B cell (primary cell): ENCODE measurements around the gene USP30. TPM values are rescaled to one million over a fixed set of nuclear protein-coding genes. Genes with fewer than 3 reads are reported as not detected.
"Not testable (repeated sequence)": the region's sequence is repeated elsewhere in the genome, so short reads cannot be mapped to it uniquely, and the experiment has no call there.

ENCODE experiments used
- ATAC-seq: fragments of 200-7000 bp; cut with Tn5 transposase; one replicate; pipeline ENCODE4 v1.10.0; 2021; ENCODE audit warnings: low read depth, mild to moderate bottlenecking, moderate number of reproducible peaks, moderate library complexity
- CTCF ChIA-PET: fragments of 350-600 bp; sonication (Branson Sonifier 250); formaldehyde crosslinking; loops from one replicate; lab custom pipeline; 2021; ENCODE audit warnings: antibody characterized with exemption, inconsistent platforms; lab: Charles Lee
- POLR2A ChIA-PET: fragments of 350-600 bp; sonication (Branson Sonifier 250); formaldehyde crosslinking; loops from one replicate; lab custom pipeline; 2021; ENCODE audit warnings: antibody characterized with exemption; lab: Charles Lee
- DNase-seq: peaks from one replicate; pipeline ENCODE4 v3.0.0; 2013
- H2AFZ ChIP-seq: 2 replicates; pipeline ENCODE4 v1.6.1; 2012; ENCODE audit warnings: mild to moderate bottlenecking, low read depth, low read length; ENCODE audit not compliant: insufficient read depth, poor library complexity, severe bottlenecking
- H3K27ac ChIP-seq, 2 donors: 1 replicate in 1 of 2; 2 replicates in 1 of 2; pipeline ENCODE4 v1.5.1; 2012 to 2013; ENCODE audit warnings: low read length in 2 of 2, mild to moderate bottlenecking in 2 of 2, moderate library complexity in 1 of 2
- H3K27me3 ChIP-seq, 4 experiments: fragments of 200-600 bp in 1 of 4; sonication (generic) in 1 of 4; replicated peaks in 1 of 4; 1 replicate in 2 of 4; 2 replicates in 2 of 4; pipeline versions ENCODE4 v1.6.1 to v1.7.0; 2013 to 2016; ENCODE audit warnings: low read length in 3 of 4, mild to moderate bottlenecking in 2 of 4, mixed read lengths in 1 of 4, moderate library complexity in 1 of 4; ENCODE audit not compliant: insufficient read depth in 4 of 4, control insufficient read depth in 3 of 4; ENCODE audit errors: control extremely low read depth in 1 of 4
- H3K36me3 ChIP-seq, 2 experiments: replicated peaks in 1 of 2; 1 replicate in 1 of 2; 2 replicates in 1 of 2; pipeline versions ENCODE4 v1.6.1 to v1.7.1; 2013; ENCODE audit warnings: low read length in 1 of 2; ENCODE audit not compliant: insufficient read depth in 2 of 2, control insufficient read depth in 1 of 2; ENCODE audit errors: control extremely low read depth in 1 of 2, extremely low read depth in 1 of 2
- H3K4me1 ChIP-seq, 2 donors: fragments of 200-600 bp in 1 of 2; sonication (generic) in 1 of 2; 1 replicate in 1 of 2; 2 replicates in 1 of 2; pipeline versions ENCODE4 v1.5.1 to v1.6.1; 2013 to 2017; ENCODE audit warnings: low read length in 2 of 2; ENCODE audit not compliant: control insufficient read depth in 2 of 2, insufficient read depth in 2 of 2
- H3K4me2 ChIP-seq: replicated peaks from 2 replicates; pipeline ENCODE3; 2012; ENCODE audit warnings: mild to moderate bottlenecking, low read depth, low read length; ENCODE audit not compliant: poor library complexity, severe bottlenecking
- H3K4me3 ChIP-seq, 5 experiments: fragments of 200-600 bp in 1 of 5; sonication (generic) in 1 of 5; 1 replicate in 3 of 5; 2 replicates in 2 of 5; pipeline versions ENCODE4 v1.5.1 to v1.7.0; 2011 to 2016; ENCODE audit warnings: low read length in 4 of 5, mild to moderate bottlenecking in 4 of 5, low read depth in 2 of 5, control low read depth in 1 of 5, moderate library complexity in 1 of 5; ENCODE audit not compliant: insufficient read depth in 1 of 5; ENCODE audit errors: control extremely low read depth in 1 of 5, extremely low read depth in 1 of 5
- H3K79me2 ChIP-seq: fragments of 200-600 bp; sonication (generic); one replicate; pipeline ENCODE4 v1.6.0; 2016; ENCODE audit warnings: low read length; ENCODE audit not compliant: control insufficient read depth, insufficient read depth
- H3K9ac ChIP-seq: fragments of 200-600 bp; sonication (generic); 2 replicates; pipeline ENCODE4 v1.6.1; 2017; ENCODE audit warnings: mild to moderate bottlenecking, low read length, moderate library complexity
- H3K9me3 ChIP-seq, 3 donors: one replicate each; pipeline versions ENCODE4 v1.6.1 to v1.7.1; 2013; ENCODE audit warnings: low read length in 2 of 3; ENCODE audit not compliant: control insufficient read depth in 2 of 3, insufficient read depth in 1 of 3; ENCODE audit errors: control extremely low read depth in 1 of 3
- H4K20me1 ChIP-seq: 2 replicates; pipeline ENCODE4 v1.6.0; 2012; ENCODE audit warnings: mild to moderate bottlenecking, low read length; ENCODE audit not compliant: insufficient read depth, control insufficient read depth, poor library complexity, severe bottlenecking
- H3K27ac Mint-ChIP-seq: one replicate; pipeline ENCODE4 v1.8.0; 2021; ENCODE audit warnings: mixed read lengths
- H3K27me3 Mint-ChIP-seq: one replicate; pipeline ENCODE4 v1.8.0; 2021; ENCODE audit warnings: mixed read lengths
- H3K4me1 Mint-ChIP-seq: one replicate; pipeline ENCODE4 v1.8.0; 2021; ENCODE audit warnings: mixed read lengths
- H3K4me3 Mint-ChIP-seq: one replicate; pipeline ENCODE4 v1.8.0; 2021; ENCODE audit warnings: mixed read lengths
- H3K9me3 Mint-ChIP-seq: one replicate; pipeline ENCODE4 v1.8.0; 2022; ENCODE audit warnings: mixed read lengths; ENCODE audit not compliant: insufficient read depth
- CTCF ChIP-seq: fragments of 200-600 bp; IDR thresholded peaks from one replicate; pipeline ENCODE4 v1.8.0; 2022; ENCODE audit warnings: antibody characterized with exemption, mild to moderate bottlenecking
- WGBS: methylation state at CpG from one replicate; pipeline ENCODE4 v1.1.5; 2013; ENCODE audit warnings: missing lambda C conversion rate; ENCODE audit not compliant: insufficient coverage; 5-methylcytosine and 5-hydroxymethylcytosine counted together
- intact Hi-C: fragments of 100-400 bp; cut with micrococcal nuclease; formaldehyde crosslinking; loops from one replicate; pipeline ENCODE4 v1.10.0; 2022
- polyA plus RNA-seq: library from polyadenylated mRNA; depleted of rRNA; stranded (reverse); fragments of >200 nt; gene quantifications from 2 replicates; pipeline ENCODE4 v1.2.3, GENCODE V29; 2012
- total RNA-seq, 2 donors: library from RNA; stranded (reverse); fragments of 120-200 nt in 1 of 2; gene quantifications; 1 replicate in 1 of 2; 2 replicates in 1 of 2; pipeline versions ENCODE4 v1.2.3 to v1.2.4, GENCODE V29; 2013 to 2022

The USP30 gene
- total and polyA plus RNA-seq, 2 donors (not counting 1 experiment from before 2014, with no cell fraction given) = 7.2 to 32.5 TPM

GRCh38 chr12:109054124-109054513 lies 1.7 kb downstream of the USP30 start:
- H3K4me3 Mint-ChIP-seq = peak overlapping the region; percentile 90
- peaks cover 22% of the 10 kb centered on the region for H3K4me1 Mint-ChIP-seq
- H3K4me2 ChIP-seq = peak overlapping the region; percentile 87
- POLR2A ChIA-PET = interaction anchor here (0.6 to 1.3 kb wide), 2 partner anchors 193 to 197 kb away, joined by 4 to 8 read pairs; partner anchors contain the start of gene SSH1
- not testable (repeated sequence) for H3K9me3 ChIP-seq, H3K27me3 ChIP-seq, ATAC-seq, H4K20me1 ChIP-seq, H3K27me3 Mint-ChIP-seq, H3K9me3 Mint-ChIP-seq, H3K36me3 ChIP-seq
- H3K4me3 ChIP-seq = peak overlapping the region in 4 of 5 experiments; percentile 75 to 94 (median 90)
- peak overlapping the region; percentile 92 for H3K27ac Mint-ChIP-seq
- WGBS = 73% methylated on average over 3 of the region's 4 CpGs
- peak overlapping the region; percentile 78 to 82 for H3K27ac ChIP-seq
- H2AFZ ChIP-seq = peak overlapping the region; percentile 98
- peaks cover 12% of the 10 kb centered on the region for H3K79me2 ChIP-seq
- CTCF ChIA-PET = interaction anchor here (0.6 to 2.3 kb wide), 5 partner anchors 37 to 871 kb away, joined by 3 to 7 read pairs (median 5); partner anchors contain the start of genes ALKBH2 and ISCU
- peak overlapping the region; percentile 94 for H3K9ac ChIP-seq
- intact Hi-C loops = loop anchor here (5.0 kb wide), 1 partner anchor 322 kb away; the partner anchor contains the start of gene CORO1C
- DNase-seq = peak; percentile 8
- H3K4me1 ChIP-seq = peaks cover 8 to 24% of the 10 kb centered on the region in 2 donors

- H3K27me3 ChIP-seq = no peaks in the 10 kb centered on the region
- Mint-ChIP-seq H3K27me3 (no peaks in the 10 kb centered on the region), H3K9me3 (no peaks in the 10 kb centered on the region), H3K4me3 (no peak overlapping the region), H3K27ac (peak overlapping the region; percentile 56), H3K4me1 (peaks cover 22% of the 10 kb centered on the region)
- no peak for TF ChIP-seq CTCF
- peak overlapping the region; percentile 98 for H2AFZ ChIP-seq
- no peaks in the 10 kb centered on the region for H3K9me3 ChIP-seq
- DNase-seq (no peak), ATAC-seq (no peak)
- H4K20me1 ChIP-seq = no peaks in the 10 kb centered on the region
- H3K4me1 ChIP-seq = peaks cover 8 to 24% of the 10 kb centered on the region in 2 donors
- H3K4me3 ChIP-seq = peak overlapping the region in 1 of 5 experiments; percentile 92
- ChIA-PET POLR2A (interaction anchor here (0.6 to 1.3 kb wide), 2 partner anchors 193 to 197 kb away, joined by 4 to 8 read pairs; partner anchors contain the start of gene SSH1), CTCF (interaction anchor here (0.6 to 2.3 kb wide), 5 partner anchors 37 to 871 kb away, joined by 3 to 7 read pairs (median 5); partner anchors contain the start of genes ALKBH2 and ISCU)
- H3K9ac ChIP-seq = no peak overlapping the region
- peaks cover 12% of the 10 kb centered on the region for H3K79me2 ChIP-seq
- H3K36me3 ChIP-seq = peaks cover 0 to 3% of the 10 kb centered on the region in 2 experiments
- H3K27ac ChIP-seq = peak overlapping the region; percentile 78 to 82
- peak overlapping the region; percentile 87 for H3K4me2 ChIP-seq
- intact Hi-C loops = loop anchor here (5.0 kb wide), 1 partner anchor 322 kb away; the partner anchor contains the start of gene CORO1C
These were observed 2.1 kb downstream of the USP30 start for GRCh38 chr12:109054520-109054919.
